ENCODE data around the gene AHCYL2.

The AHCYL2 gene

GRCh38 chr7:129450295-129450694 lies 225.5 kb downstream of the AHCYL2 start:
- DNase-seq (ENCODE audit: low read depth), result no peak
- H3K4me3 ChIP-seq (replicated peaks; ENCODE audit: low read depth, low read length), result no peak overlapping the region
- TF ChIP-seq CTCF (IDR thresholded peaks at IDR 0.05; ENCODE audit: low read length, missing control alignments), result no peak

- TF ChIP-seq CTCF (IDR thresholded peaks at IDR 0.05; ENCODE audit: low read length, missing control alignments), result no peak
- DNase-seq (ENCODE audit: low read depth), result no peak
- no peak overlapping the region for H3K4me3 ChIP-seq (replicated peaks; ENCODE audit: low read depth, low read length)
Observed at GRCh38 chr7:129452589-129453231, 227.9 kb downstream of the AHCYL2 start.

- no peak for DNase-seq (ENCODE audit: low read depth)
- no peak for TF ChIP-seq CTCF (IDR thresholded peaks at IDR 0.05; ENCODE audit: low read length, missing control alignments)
- no peak overlapping the region for H3K4me3 ChIP-seq (replicated peaks; ENCODE audit: low read depth, low read length)
Observed at GRCh38 chr7:129453510-129454248, 228.8 kb downstream of the AHCYL2 start.

- no peak for TF ChIP-seq CTCF (IDR thresholded peaks at IDR 0.05; ENCODE audit: low read length, missing control alignments)
- H3K4me3 ChIP-seq (replicated peaks; ENCODE audit: low read depth, low read length), result no peak overlapping the region
- no peak for DNase-seq (ENCODE audit: low read depth)
Observed at GRCh38 chr7:129454249-129454551, 229.4 kb downstream of the AHCYL2 start.

GRCh38 chr7:129456421-129456820 lies 231.6 kb downstream of the AHCYL2 start:
- no peak for TF ChIP-seq CTCF (IDR thresholded peaks at IDR 0.05; ENCODE audit: low read length, missing control alignments)
- no peak for DNase-seq (ENCODE audit: low read depth)

GRCh38 chr7:129457101-129457500 lies 232.3 kb downstream of the AHCYL2 start:
- TF ChIP-seq CTCF (IDR thresholded peaks at IDR 0.05; ENCODE audit: low read length, missing control alignments), result no peak
- DNase-seq (ENCODE audit: low read depth), result no peak
- no peak overlapping the region for H3K4me3 ChIP-seq (replicated peaks; ENCODE audit: low read depth, low read length)

More at GRCh38 chr7:129456421-129456820, 231.6 kb downstream of the AHCYL2 start:
- H3K4me3 ChIP-seq (replicated peaks; ENCODE audit: low read depth, low read length), result no peak overlapping the region

GRCh38 chr7:129458171-129458570 lies 233.3 kb downstream of the AHCYL2 start:
- H3K4me3 ChIP-seq (replicated peaks; ENCODE audit: low read depth, low read length), result no peak overlapping the region
- DNase-seq (ENCODE audit: low read depth), result no peak
- no peak for TF ChIP-seq CTCF (IDR thresholded peaks at IDR 0.05; ENCODE audit: low read length, missing control alignments)

Data from fibroblast of pulmonary artery (primary cell).